Dendritic cell treated with granulocyte-macrophage colony-stimulating factor and Interleukin-4, amounts not matched to agents 40 ng/mL and 50 ng/mL, for 4 days (primary cell): ENCODE results near the gene NDUFA7.
"Not testable (repeated sequence)": the region's sequence is repeated elsewhere in the genome, so short reads cannot be mapped to it uniquely, and the experiment has no call there.

Experiments
- H3K27ac Mint-ChIP-seq: one replicate; pipeline ENCODE4 v1.8.0; 2022; ENCODE audit warnings: mild to moderate bottlenecking, mixed read lengths
- H3K27me3 Mint-ChIP-seq: one replicate; pipeline ENCODE4 v1.8.0; 2022; ENCODE audit warnings: mild to moderate bottlenecking, mixed read lengths
- H3K36me3 Mint-ChIP-seq: one replicate; pipeline ENCODE4 v1.8.0; 2022; ENCODE audit warnings: low read depth, mixed read lengths
- H3K4me1 Mint-ChIP-seq: one replicate; pipeline ENCODE4 v1.8.0; 2022; ENCODE audit warnings: low read depth, mixed read lengths
- H3K4me3 Mint-ChIP-seq: one replicate; pipeline ENCODE4 v1.8.0; 2022; ENCODE audit warnings: mild to moderate bottlenecking, moderate library complexity, mixed read lengths
- H3K9me3 Mint-ChIP-seq: one replicate; pipeline ENCODE4 v1.8.0; 2022; ENCODE audit warnings: mixed read lengths
- intact Hi-C: fragments of 100-400 bp; cut with micrococcal nuclease; formaldehyde crosslinking; loops from one replicate; pipeline ENCODE4 v1.15.0; 2022

The NDUFA7 gene

DNA sequence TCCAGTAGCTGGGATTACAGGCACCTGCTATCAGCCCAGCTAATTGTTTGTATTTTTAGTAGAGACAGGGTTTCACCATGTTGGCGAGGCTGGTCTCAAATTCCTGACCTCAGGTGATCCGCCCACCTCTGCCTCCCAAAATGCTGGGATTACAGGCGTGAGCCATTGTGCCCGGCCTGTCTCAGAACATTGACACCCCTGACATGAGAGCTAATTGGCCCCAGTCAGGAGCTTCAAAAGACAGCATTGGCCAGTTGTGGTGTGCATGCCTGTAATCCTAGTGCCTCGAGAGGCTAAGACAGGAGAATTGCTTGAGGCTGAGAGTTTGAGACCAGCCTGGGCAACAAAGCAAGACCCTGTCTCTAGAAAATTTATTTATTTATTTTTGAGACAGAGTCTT is 31.7 kb upstream of the NDUFA7 start:
- peaks cover 31% of the 10 kb centered on the region for H3K4me1 Mint-ChIP-seq
- not testable (repeated sequence) for H3K4me3 Mint-ChIP-seq, H3K9me3 Mint-ChIP-seq, H3K36me3 Mint-ChIP-seq, H3K27ac Mint-ChIP-seq
- H3K27me3 Mint-ChIP-seq: peaks cover 47% of the 10 kb centered on the region
- intact Hi-C loops: loop anchor here (10.0 kb wide), 1 partner anchor 152 kb away; the partner anchor contains the start of gene PRAM1

DNA sequence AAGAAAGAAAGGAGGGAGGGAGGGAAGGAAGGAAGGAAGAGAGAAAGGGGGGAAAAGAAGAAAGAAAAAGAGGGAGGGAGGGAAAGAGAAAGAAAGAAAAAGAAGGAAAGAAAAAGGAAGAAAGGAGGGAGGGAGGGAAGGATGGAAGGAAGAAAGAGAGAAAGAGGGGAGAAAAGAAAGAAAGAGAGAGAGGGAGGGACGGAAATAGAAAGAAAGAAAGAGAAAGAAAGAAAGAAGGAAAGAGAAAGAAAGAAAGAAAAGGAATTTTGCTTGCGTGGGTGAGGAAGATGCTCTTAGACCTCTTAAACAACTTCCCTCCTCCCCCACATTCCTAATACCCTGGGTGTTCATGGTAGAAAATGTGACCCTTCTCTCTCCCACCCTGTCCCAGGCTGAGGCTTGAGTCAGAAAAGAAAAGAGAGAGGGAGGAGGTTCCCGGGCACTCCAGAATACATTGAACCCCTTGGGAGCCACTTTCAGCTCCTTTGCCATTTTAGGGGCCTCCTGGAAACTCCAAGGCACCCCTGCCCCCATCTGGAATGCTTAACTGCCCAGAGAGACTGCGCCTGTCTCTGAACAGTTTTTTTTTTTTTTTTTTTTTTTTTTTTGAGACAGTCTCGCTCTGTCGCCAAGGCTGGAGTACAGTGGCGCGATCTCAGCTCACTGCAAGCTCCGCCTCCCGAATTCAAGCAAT is 31.1 kb upstream of the NDUFA7 start:
- Mint-ChIP-seq H3K36me3 (no peaks in the 10 kb centered on the region), H3K9me3 (no peaks in the 10 kb centered on the region), H3K27me3 (peaks cover 48% of the 10 kb centered on the region), H3K27ac (peak overlapping the region; percentile 31), H3K4me3 (no peak overlapping the region), H3K4me1 (peaks cover 31% of the 10 kb centered on the region)
- intact Hi-C loops: loop anchor here (10.0 kb wide), 1 partner anchor 153 kb away; the partner anchor contains the start of gene PRAM1

- peaks cover 16% of the 10 kb centered on the region for H3K4me1 Mint-ChIP-seq
- not testable (repeated sequence) for H3K4me3 Mint-ChIP-seq, H3K36me3 Mint-ChIP-seq, H3K27ac Mint-ChIP-seq, H3K9me3 Mint-ChIP-seq
- peaks cover 59% of the 10 kb centered on the region for H3K27me3 Mint-ChIP-seq
- intact Hi-C loops: loop anchor here (10.0 kb wide), 1 partner anchor 155 kb away; the partner anchor contains the start of gene PRAM1
These were observed 28.6 kb upstream of the NDUFA7 start for GRCh38 chr19:8349629-8350372.

- no peaks in the 10 kb centered on the region for H3K9me3 Mint-ChIP-seq
- intact Hi-C loops: no loop called here
- peaks cover 81% of the 10 kb centered on the region for H3K27me3 Mint-ChIP-seq
- H3K36me3 Mint-ChIP-seq: no peaks in the 10 kb centered on the region
- peaks cover 16% of the 10 kb centered on the region for H3K4me1 Mint-ChIP-seq
- H3K4me3 Mint-ChIP-seq: peak overlapping the region; percentile 60
- no peak overlapping the region for H3K27ac Mint-ChIP-seq
These were observed 22.3 kb upstream of the NDUFA7 start for GRCh38 chr19:8343483-8343844.

DNA sequence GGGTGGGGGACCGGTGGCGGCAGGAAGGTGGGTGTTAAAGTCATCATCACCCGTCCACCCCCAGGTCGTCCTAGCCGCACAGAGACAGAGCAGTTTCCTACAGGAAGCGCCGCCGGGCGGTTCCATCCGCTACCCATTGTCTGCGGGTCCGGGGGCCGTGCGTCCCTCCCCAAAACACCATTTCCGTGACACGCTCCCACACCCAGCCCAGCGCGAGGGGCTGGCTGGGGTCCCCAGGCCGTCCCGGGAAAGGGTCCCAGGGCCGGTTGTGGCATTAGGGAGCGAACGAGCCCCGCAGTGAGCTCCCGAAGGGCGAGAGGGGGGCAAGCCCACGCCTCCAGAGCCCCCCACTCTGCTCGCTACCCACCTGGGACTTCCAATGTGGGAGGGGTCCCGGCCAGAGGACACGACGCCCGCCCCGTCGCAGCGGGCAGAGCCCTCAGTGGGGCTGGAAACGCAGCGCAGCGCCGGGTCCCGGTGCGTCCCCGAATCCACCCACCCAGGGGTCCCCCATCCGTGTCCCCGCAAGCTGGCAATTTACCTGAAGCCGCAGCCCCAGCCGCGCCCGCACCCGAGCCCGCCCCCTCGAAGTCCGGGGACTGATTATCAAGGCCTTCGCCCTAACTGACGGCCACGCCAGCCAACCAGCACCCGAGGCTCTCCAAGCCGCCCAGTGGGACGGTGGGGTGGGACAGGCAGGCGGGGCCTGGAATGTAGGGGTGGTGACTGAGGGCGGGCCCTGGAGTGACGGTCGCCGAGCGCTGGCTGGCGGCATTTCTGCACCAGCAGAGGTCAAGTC is 21.7 kb upstream of the NDUFA7 start, which contains the start of gene KANK3:
TSS of gene KANK3 (minus strand) at position 579 of the 799 bp plus-strand sequence. CDS start 5,434 bp downstream, outside the sequence.
- Mint-ChIP-seq H3K36me3 (no peaks in the 10 kb centered on the region), H3K4me3 (peak within 1 kb of the TSS; percentile 60), H3K4me1 (peaks cover 16% of the 10 kb centered on the region), H3K27ac (no peak within 1 kb of the TSS), H3K9me3 (no peaks in the 10 kb centered on the region), H3K27me3 (peaks cover 83% of the 10 kb centered on the region)
- intact Hi-C loops: no loop called here

GRCh38 chr19:8342316-8342683 is 21.1 kb upstream of the NDUFA7 start:
- intact Hi-C loops: no loop called here
- Mint-ChIP-seq H3K27ac (no peak overlapping the region), H3K4me3 (no peak overlapping the region)

DNA sequence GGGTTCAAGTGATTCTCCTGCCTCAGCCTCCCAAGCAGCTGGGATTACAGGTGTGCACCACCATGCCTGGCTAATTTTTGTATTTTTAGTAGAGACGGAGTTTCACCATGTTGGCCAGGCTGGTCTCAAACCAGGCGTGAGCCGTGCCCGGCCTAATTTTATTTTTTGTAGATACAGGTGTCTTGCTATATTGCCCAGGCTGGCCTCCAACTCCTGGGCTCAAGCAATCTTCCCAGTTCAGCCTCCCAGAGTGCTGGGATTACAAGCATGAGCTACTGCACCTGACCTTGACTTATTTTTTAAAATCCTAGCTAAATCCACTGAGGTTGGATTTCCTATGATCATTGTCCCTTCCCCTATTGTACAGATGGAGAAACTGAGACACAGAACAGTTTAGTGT is 20.3 kb upstream of the NDUFA7 start:
- H3K27ac Mint-ChIP-seq, H3K36me3 Mint-ChIP-seq, H3K9me3 Mint-ChIP-seq, H3K4me3 Mint-ChIP-seq, intact Hi-C loops: not testable (repeated sequence)
- Mint-ChIP-seq H3K4me1 (peaks cover 16% of the 10 kb centered on the region), H3K27me3 (peaks cover 87% of the 10 kb centered on the region)

More at GRCh38 chr19:8342316-8342683, 21.1 kb upstream of the NDUFA7 start:
- Mint-ChIP-seq H3K36me3 (no peaks in the 10 kb centered on the region), H3K9me3 (no peaks in the 10 kb centered on the region), H3K4me1 (peaks cover 16% of the 10 kb centered on the region), H3K27me3 (peaks cover 87% of the 10 kb centered on the region)

DNA sequence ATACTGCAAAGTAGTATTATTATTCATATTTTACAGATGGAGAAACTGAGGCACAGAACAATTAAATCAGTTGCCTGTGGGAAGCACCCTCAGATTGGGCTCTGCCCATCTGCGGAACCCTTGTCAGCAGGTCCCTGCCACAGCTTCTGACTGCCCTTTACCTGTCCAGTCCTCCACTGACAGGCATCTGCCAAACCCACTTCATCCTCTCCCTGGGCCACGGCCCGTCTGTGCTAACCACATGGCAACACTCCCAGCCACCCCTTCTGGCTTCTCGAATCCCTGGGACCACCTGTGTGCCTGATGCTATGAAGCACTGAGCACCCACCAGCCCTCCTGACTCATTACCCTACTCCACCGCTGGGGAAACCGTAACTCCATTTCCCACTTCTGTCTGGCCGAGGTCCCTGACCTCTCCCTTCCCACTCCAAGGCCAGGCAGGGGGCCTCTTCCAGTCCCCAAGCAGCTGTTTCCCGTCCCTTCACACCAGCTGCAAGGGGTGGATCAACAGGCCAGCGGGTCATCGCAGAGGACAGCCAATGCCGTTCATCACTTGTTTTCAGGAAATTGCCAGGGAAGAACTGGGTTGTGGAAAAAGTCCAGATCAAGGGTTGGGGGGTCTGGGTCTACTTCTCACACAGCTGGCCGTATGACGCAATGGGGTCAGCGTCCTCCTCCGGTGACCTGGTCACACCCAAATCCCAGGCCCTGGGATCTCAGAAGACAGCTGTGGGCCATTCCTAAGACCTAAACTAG is 19.3 kb upstream of the NDUFA7 start:
- Mint-ChIP-seq H3K36me3 (no peaks in the 10 kb centered on the region), H3K27me3 (peaks cover 96% of the 10 kb centered on the region), H3K9me3 (no peaks in the 10 kb centered on the region), H3K4me1 (peaks cover 16% of the 10 kb centered on the region), H3K27ac (no peak overlapping the region), H3K4me3 (no peak overlapping the region)
- intact Hi-C loops: no loop called here

DNA sequence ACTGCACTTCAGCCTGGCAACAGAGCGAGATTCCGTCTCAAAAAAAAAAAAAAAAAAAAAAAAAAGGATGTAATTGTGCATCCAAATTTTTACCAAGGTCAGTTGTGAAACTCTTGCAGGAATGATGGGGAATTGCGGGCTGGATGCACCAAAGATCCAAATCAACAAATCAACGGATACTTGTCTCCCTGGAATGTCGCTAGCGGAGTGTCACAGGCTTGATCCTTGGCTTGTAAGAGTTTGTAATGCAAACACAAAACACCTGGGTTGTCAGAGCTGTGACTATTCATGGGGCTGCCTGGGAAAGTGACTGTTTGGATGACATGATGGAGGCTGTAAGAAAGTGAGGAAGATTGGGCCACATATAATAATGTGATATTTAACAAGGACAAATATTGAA is 17.7 kb upstream of the NDUFA7 start:
- peaks cover 14% of the 10 kb centered on the region for H3K4me1 Mint-ChIP-seq
- H3K27me3 Mint-ChIP-seq: peaks cover 89% of the 10 kb centered on the region
- H3K4me3 Mint-ChIP-seq: no peak overlapping the region
- no peaks in the 10 kb centered on the region for H3K9me3 Mint-ChIP-seq
- intact Hi-C loops: no loop called here
- H3K27ac Mint-ChIP-seq: no peak overlapping the region
- H3K36me3 Mint-ChIP-seq: no peaks in the 10 kb centered on the region

GRCh38 chr19:8337728-8338127 is 16.6 kb upstream of the NDUFA7 start:
- Mint-ChIP-seq H3K4me1 (peaks cover 6% of the 10 kb centered on the region), H3K36me3 (no peaks in the 10 kb centered on the region), H3K4me3 (no peak overlapping the region), H3K9me3 (no peaks in the 10 kb centered on the region), H3K27ac (no peak overlapping the region), H3K27me3 (peaks cover 87% of the 10 kb centered on the region)
- intact Hi-C loops: no loop called here

GRCh38 chr19:8336660-8337059 is 15.5 kb upstream of the NDUFA7 start:
- no peaks in the 10 kb centered on the region for H3K9me3 Mint-ChIP-seq
- H3K36me3 Mint-ChIP-seq: no peaks in the 10 kb centered on the region
- intact Hi-C loops: no loop called here
- H3K4me1 Mint-ChIP-seq: peaks cover 6% of the 10 kb centered on the region
- no peak overlapping the region for H3K27ac Mint-ChIP-seq
- peaks cover 85% of the 10 kb centered on the region for H3K27me3 Mint-ChIP-seq
- no peak overlapping the region for H3K4me3 Mint-ChIP-seq

DNA sequence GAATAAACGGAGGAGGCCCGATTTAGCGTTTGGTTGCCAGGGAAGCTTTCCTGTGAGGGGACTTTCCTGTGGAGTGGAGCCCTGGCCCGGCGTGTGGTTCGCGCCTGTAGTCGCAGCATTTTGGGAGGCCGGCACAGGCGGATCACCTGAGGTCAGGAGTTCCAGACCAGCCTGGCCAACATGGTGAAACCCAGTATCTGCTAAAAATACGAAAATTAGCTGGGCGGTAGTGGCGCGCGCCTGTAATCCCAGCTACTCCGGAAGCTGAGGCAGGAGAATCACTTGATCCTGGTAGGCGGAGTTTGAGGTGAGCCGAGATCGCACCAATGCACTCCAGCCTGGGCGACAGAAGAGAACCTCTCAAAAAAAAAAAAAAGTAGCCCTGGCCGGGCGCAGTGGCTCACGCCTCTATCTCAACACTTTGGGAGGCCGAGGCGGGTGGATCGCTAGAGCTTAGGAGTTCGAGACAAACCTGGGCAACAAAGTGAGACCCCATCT is 14.9 kb upstream of the NDUFA7 start:
- Mint-ChIP-seq H3K27me3 (peaks cover 85% of the 10 kb centered on the region), H3K36me3 (no peaks in the 10 kb centered on the region), H3K9me3 (no peaks in the 10 kb centered on the region), H3K27ac (no peak overlapping the region), H3K4me3 (peak overlapping the region; percentile 26), H3K4me1 (peaks cover 6% of the 10 kb centered on the region)
- intact Hi-C loops: no loop called here

- Mint-ChIP-seq H3K27me3 (peaks cover 83% of the 10 kb centered on the region), H3K27ac (no peak overlapping the region), H3K9me3 (no peaks in the 10 kb centered on the region), H3K4me1 (peaks cover 2% of the 10 kb centered on the region), H3K36me3 (no peaks in the 10 kb centered on the region), H3K4me3 (peak overlapping the region; percentile 26)
- intact Hi-C loops: no loop called here
These were observed 14.3 kb upstream of the NDUFA7 start for GRCh38 chr19:8335343-8336071.
